SK-N-SH (cell line): ENCODE data around the gene GPR137B. TPM values are rescaled to one million over a fixed set of nuclear protein-coding genes. Genes with fewer than 3 reads are reported as not detected.

ENCODE experiments used
- CTCF ChIA-PET: fragments of 300-600, 350-600 bp; formaldehyde crosslinking; extraction: SDS; loops from one replicate; lab custom pipeline; 2021; lab: Yijun Ruan, JAX
- POLR2A ChIA-PET: fragments of 350-600 bp; sonication (Branson Sonifier 250); formaldehyde crosslinking; extraction: SDS; loops from one replicate; lab custom pipeline; 2020; ENCODE audit warnings: antibody characterized with exemption, inconsistent platforms; lab: Yijun Ruan, JAX
- DNase-seq: peaks from one replicate; pipeline ENCODE4 v3.0.0; 2012
- H2AFZ ChIP-seq: fragments of 200-600 bp; sonication (generic); 2 replicates; pipeline ENCODE4 v1.8.1; 2016; ENCODE audit warnings: antibody characterized with exemption, mild to moderate bottlenecking, low read depth
- H3F3A ChIP-seq: fragments of 200-600 bp; sonication (generic); replicated peaks from 2 replicates; pipeline ENCODE3; 2016; ENCODE audit warnings: antibody characterized with exemption, mild to moderate bottlenecking; ENCODE audit not compliant: insufficient read depth
- H3K27ac ChIP-seq, 2 experiments: fragments of 200-500 bp in 1 of 2; fragments of 200-600 bp in 1 of 2; sonication (Bioruptor generic) in 1 of 2; sonication (generic), shearing (Covaris generic) in 1 of 2; 2 replicates each; pipeline versions ENCODE4 v1.5.1 to v1.6.1; 2014 to 2016; ENCODE audit warnings: low read depth in 2 of 2, inconsistent platforms in 1 of 2, low read length in 1 of 2, mild to moderate bottlenecking in 1 of 2, mixed read lengths in 1 of 2
- H3K27me3 ChIP-seq: fragments of 200-600 bp; sonication (generic), shearing (Covaris generic); 2 replicates; pipeline ENCODE4 v1.6.1; 2016; ENCODE audit warnings: mixed run types; ENCODE audit not compliant: insufficient read depth
- H3K36me3 ChIP-seq, 2 experiments: fragments of 200-500 bp in 1 of 2; fragments of 200-600 bp in 1 of 2; sonication (Bioruptor generic) in 1 of 2; sonication (generic) in 1 of 2; replicated peaks in 1 of 2; 2 replicates each; pipeline versions ENCODE3 to v1.5.1; 2014 to 2016; ENCODE audit warnings: low read length in 1 of 2, mild to moderate bottlenecking in 1 of 2; ENCODE audit not compliant: insufficient read depth in 2 of 2, control insufficient read depth in 1 of 2
- H3K4me1 ChIP-seq, 2 experiments: fragments of 200-500 bp in 1 of 2; fragments of 200-600 bp in 1 of 2; sonication (Bioruptor generic) in 1 of 2; sonication (generic), shearing (Covaris generic) in 1 of 2; 2 replicates each; pipeline versions ENCODE4 v1.5.1 to v1.6.1; 2014 to 2016; ENCODE audit warnings: low read depth in 1 of 2, low read length in 1 of 2, mixed run types in 1 of 2; ENCODE audit not compliant: insufficient read depth in 2 of 2, control insufficient read depth in 1 of 2
- H3K4me2 ChIP-seq: fragments of 200-600 bp; sonication (generic), shearing (Covaris generic); 2 replicates; pipeline ENCODE4 v1.6.1; 2017; ENCODE audit warnings: mixed run types
- H3K4me3 ChIP-seq, 2 experiments: fragments of 200-500 bp in 1 of 2; fragments of 200-600 bp in 1 of 2; sonication (Bioruptor generic) in 1 of 2; sonication (generic), shearing (Covaris generic) in 1 of 2; 2 replicates each; pipeline versions ENCODE4 v1.5.1 to v1.8.1; 2014 to 2016; ENCODE audit warnings: low read depth in 2 of 2, inconsistent platforms in 1 of 2, low read length in 1 of 2, mild to moderate bottlenecking in 1 of 2, mixed read lengths in 1 of 2, moderate library complexity in 1 of 2
- H3K79me2 ChIP-seq: fragments of 200-600 bp; sonication (generic); 2 replicates; pipeline ENCODE4 v1.8.1; 2017; ENCODE audit warnings: mild to moderate bottlenecking; ENCODE audit not compliant: insufficient read depth
- H3K9ac ChIP-seq: fragments of 200-600 bp; sonication (generic); 2 replicates; pipeline ENCODE4 v1.6.1; 2017; ENCODE audit warnings: mixed run types
- H3K9me2 ChIP-seq: fragments of 200-600 bp; sonication (generic); 2 replicates; pipeline ENCODE4 v1.6.1; 2017; ENCODE audit warnings: mixed run types
- H3K9me3 ChIP-seq: fragments of 200-600 bp; sonication (generic); 2 replicates; pipeline ENCODE4 v1.6.1; 2017; ENCODE audit warnings: mixed run types, mild to moderate bottlenecking, moderate library complexity
- H4K20me1 ChIP-seq: fragments of 200-600 bp; sonication (generic); 2 replicates; pipeline ENCODE4 v1.6.1; 2017; ENCODE audit warnings: mild to moderate bottlenecking, mixed run types; ENCODE audit not compliant: insufficient read depth
- FOSL2 ChIP-seq: IDR thresholded peaks from 2 replicates; pipeline ENCODE4 v1.4.0; 2012; ENCODE audit warnings: low read depth, mild to moderate bottlenecking, moderate library complexity, borderline replicate concordance
- FOXM1 ChIP-seq: IDR thresholded peaks from 2 replicates; pipeline ENCODE4 v1.4.0; 2012; ENCODE audit warnings: low read depth, mild to moderate bottlenecking
- GATA2 ChIP-seq: sonication (generic); formaldehyde crosslinking; IDR thresholded peaks from 2 replicates; pipeline ENCODE4 v1.5.0; 2020; ENCODE audit warnings: mild to moderate bottlenecking, missing genetic modification reagents
- IRF3 ChIP-seq: fragments of 150-350 bp; IDR thresholded peaks from 2 replicates; pipeline ENCODE4 v1.6.1; 2016; ENCODE audit warnings: mild to moderate bottlenecking, low read depth, low read length
- JUND ChIP-seq: IDR thresholded peaks from 2 replicates; pipeline ENCODE4 v1.4.0; 2012
- NRF1 ChIP-seq: IDR thresholded peaks from 2 replicates; pipeline ENCODE4 v1.6.1; 2012; ENCODE audit warnings: low read depth, mild to moderate bottlenecking, low read length
- SIN3A ChIP-seq: IDR thresholded peaks from 2 replicates; pipeline ENCODE4 v1.6.1; 2012; ENCODE audit warnings: low read depth, mild to moderate bottlenecking, low read length, moderate library complexity, borderline replicate concordance
- SMC3 ChIP-seq: IDR thresholded peaks from 2 replicates; pipeline ENCODE4 v1.6.1; 2012; ENCODE audit warnings: low read depth, low read length, improper control_type of control experiment
- TAF1 ChIP-seq: IDR thresholded peaks from 2 replicates; pipeline ENCODE4 v1.6.1; 2012; ENCODE audit warnings: low read depth, mild to moderate bottlenecking, low read length, moderate library complexity, borderline replicate concordance
- TEAD4 ChIP-seq: IDR thresholded peaks from 2 replicates; pipeline ENCODE4 v1.4.0; 2012; ENCODE audit warnings: mild to moderate bottlenecking, borderline replicate concordance; ENCODE audit not compliant: insufficient read depth
- USF1 ChIP-seq: IDR thresholded peaks from 2 replicates; pipeline ENCODE4 v1.4.0; 2012; ENCODE audit warnings: low read depth, borderline replicate concordance
- USF2 ChIP-seq: fragments of 150-350 bp; IDR thresholded peaks from 2 replicates; pipeline ENCODE4 v1.6.1; 2017; ENCODE audit warnings: antibody characterized with exemption, low read length, low read depth, borderline replicate concordance
- YY1 ChIP-seq: IDR thresholded peaks from 2 replicates; pipeline ENCODE4 v1.4.0; 2012; ENCODE audit warnings: low read depth, mild to moderate bottlenecking
- ZBTB33 ChIP-seq: IDR thresholded peaks from 2 replicates; pipeline ENCODE4 v1.4.0; 2012; ENCODE audit warnings: low read depth, borderline replicate concordance
- WGBS: methylation state at CpG from one replicate; pipeline ENCODE4 v1.1.6; 2017; ENCODE audit warnings: low lambda C conversion rate; 5-methylcytosine and 5-hydroxymethylcytosine counted together
- polyA plus RNA-seq, 3 experiments: library from polyadenylated mRNA; depleted of rRNA; stranded (reverse); fragments of >200 nt; gene quantifications; 2 replicates each; pipeline ENCODE4 v1.2.3, GENCODE V29; 2012

Gene GPR137B
- polyA plus RNA-seq, 1 of the 3 experiments (the other 2 are of a cell fraction) = 7.0 TPM

- ChIA-PET POLR2A (no interaction called here), CTCF (no interaction called here)
- Histone ChIP-seq H3K4me2 (no peak overlapping the region), H3K9ac (no peak overlapping the region), H2AFZ (no peak overlapping the region), H3K9me3 (no peaks in the 10 kb centered on the region), H3K27ac (no peak overlapping the region), H3K9me2 (no peaks in the 10 kb centered on the region), H3K4me3 (no peak overlapping the region), H3K79me2 (no peaks in the 10 kb centered on the region), H3K36me3 (no peaks in the 10 kb centered on the region), H4K20me1 (no peaks in the 10 kb centered on the region), H3F3A (no peaks in the 10 kb centered on the region), H3K27me3 (no peaks in the 10 kb centered on the region), H3K4me1 (no peaks in the 10 kb centered on the region)
- DNase-seq = no peak
- WGBS = 82% methylated on average over 12 of the region's 12 CpGs
- no peak for TF ChIP-seq SIN3A
- no peak for TF ChIP-seq FOSL2
- no peak for TF ChIP-seq IRF3
- no peak for TF ChIP-seq ZBTB33
- TF ChIP-seq FOXM1 = no peak
- no peak for TF ChIP-seq YY1
These were observed 33.5 kb downstream of the GPR137B start for GRCh38 chr1:236175642-236176336.

- Histone ChIP-seq H3K79me2 (no peaks in the 10 kb centered on the region), H2AFZ (no peak overlapping the region), H3K36me3 (no peaks in the 10 kb centered on the region), H3K4me1 (no peaks in the 10 kb centered on the region), H3K9me3 (no peaks in the 10 kb centered on the region), H3K27ac (no peak overlapping the region), H4K20me1 (no peaks in the 10 kb centered on the region), H3K4me2 (no peak overlapping the region), H3K9ac (no peak overlapping the region), H3K4me3 (no peak overlapping the region), H3F3A (no peaks in the 10 kb centered on the region), H3K27me3 (no peaks in the 10 kb centered on the region), H3K9me2 (no peaks in the 10 kb centered on the region)
- TF ChIP-seq YY1 = no peak
- TF ChIP-seq ZBTB33 = no peak
- TF ChIP-seq SMC3 = no peak
- no peak for TF ChIP-seq GATA2 (CRISPR knock-in tag)
- no peak for TF ChIP-seq USF2
- no peak for TF ChIP-seq FOSL2
- TF ChIP-seq TEAD4 = no peak
- TF ChIP-seq NRF1 = no peak
- TF ChIP-seq JUND = no peak
- no peak for TF ChIP-seq TAF1
- TF ChIP-seq USF1 = no peak
- POLR2A ChIA-PET = no interaction called here
- no peak for DNase-seq
- CTCF ChIA-PET = no interaction called here
- WGBS = 75% methylated on average over 15 of the region's 18 CpGs
These were observed 34.3 kb downstream of the GPR137B start for GRCh38 chr1:236176337-236177336.
